GM21526 (cell line): ENCODE results near the gene RABGAP1L.

ENCODE experiments used
- ATAC-seq: cut with Tn5 transposase; IDR thresholded peaks from one replicate; pipeline ENCODE4 v1.9.1; 2021; ENCODE audit warnings: moderate library complexity; ENCODE audit not compliant: unreplicated experiment, low FRiP score

RABGAP1L gene

DNA sequence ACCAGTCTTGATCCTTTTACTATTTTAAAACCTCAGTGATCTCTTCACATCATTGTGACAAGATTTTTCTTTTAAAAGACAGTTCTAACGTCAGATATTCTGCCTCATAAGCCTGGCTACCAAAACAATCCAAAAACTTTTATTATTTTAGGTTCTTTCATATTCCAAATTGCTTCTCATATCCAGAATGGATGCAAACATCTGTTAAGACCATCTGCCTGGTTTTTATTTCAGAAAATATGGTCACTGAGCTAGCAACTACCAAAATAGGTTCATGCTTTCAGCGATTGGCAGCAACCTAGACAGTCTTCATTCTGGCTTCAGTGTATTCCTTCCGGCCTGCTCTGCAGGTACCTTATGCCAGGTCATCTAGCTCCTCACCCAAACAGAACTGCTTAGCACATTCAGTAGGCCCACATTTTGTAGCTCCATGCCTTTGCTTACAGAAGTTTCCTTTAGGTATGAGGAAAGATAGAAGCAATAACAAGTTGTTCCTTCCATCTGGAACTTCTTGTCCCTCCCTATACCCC, 781.4 kb downstream of the RABGAP1L start:
- no peak for ATAC-seq

DNA sequence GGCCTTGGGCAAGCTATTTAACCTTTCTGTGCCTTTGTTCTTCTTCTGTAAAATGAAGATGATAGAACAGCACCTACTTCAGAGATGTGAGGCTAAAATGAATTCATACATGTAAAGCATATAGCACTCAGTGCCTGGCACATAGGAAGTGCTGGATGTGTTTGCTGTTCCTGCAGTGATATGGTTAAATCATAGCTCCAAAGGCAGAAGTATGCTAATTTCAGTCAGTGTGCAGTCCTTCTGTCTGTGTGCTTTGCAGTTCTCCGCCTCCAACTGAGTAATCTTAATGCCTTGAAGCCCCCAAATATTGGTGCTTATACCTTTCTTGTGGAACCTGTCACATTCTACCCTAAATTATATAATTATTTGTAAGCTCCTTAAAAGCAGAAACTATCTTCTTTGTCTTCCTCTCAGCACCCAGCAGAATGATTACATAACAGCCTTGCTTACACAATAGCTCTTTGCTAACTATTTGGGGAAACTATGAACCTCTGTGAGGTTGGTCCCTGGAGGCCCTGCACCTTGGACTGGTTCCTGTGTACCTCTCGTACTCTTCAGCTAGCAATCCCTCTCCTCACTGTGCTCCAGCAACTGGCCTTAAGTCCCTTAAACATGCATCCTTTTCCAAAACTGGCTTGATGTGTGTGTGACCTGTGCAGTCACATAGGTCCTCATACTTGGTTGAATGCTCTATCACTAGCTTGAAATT, 783.4 kb downstream of the RABGAP1L start:
- no peak for ATAC-seq

DNA sequence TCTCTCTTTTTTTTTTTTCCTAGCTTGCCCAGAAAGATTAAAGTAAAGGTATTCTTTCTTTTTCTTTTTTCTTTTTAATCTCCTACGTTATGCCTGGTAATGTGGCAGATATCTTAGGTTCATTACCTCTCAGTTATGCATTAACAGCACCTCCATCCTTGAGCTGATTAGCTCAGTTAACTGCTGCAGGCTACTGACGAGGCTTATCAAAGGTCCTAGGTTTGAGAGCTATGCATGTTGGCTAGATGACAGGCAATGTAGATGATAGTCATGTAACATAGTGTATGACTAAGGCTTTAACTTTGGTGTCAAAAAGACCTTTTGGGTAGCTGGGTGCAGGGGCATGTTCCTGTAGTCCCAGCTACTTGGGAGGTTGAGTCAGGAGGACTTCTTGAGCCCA, 786.7 kb downstream of the RABGAP1L start:
- no peak for ATAC-seq

DNA sequence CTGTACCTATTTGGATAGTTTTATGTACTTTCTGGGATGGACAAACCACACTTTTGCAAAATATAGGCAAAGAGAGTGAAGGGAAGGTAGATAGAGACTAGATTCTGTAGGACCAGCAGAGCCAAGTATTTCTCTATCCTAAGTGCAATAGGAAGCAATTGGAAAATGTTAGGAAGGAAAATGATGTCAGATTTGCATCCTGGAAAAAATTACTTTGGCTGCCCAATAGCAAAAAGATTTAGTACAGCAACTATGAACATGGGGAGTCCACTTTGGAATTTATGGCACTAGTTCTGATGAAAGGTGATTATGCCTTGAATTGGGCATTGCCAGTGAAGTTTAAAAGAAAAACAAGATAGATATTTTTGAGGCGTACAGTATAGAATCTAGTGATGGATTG, 789.7 kb downstream of the RABGAP1L start:
- ATAC-seq = no peak

DNA sequence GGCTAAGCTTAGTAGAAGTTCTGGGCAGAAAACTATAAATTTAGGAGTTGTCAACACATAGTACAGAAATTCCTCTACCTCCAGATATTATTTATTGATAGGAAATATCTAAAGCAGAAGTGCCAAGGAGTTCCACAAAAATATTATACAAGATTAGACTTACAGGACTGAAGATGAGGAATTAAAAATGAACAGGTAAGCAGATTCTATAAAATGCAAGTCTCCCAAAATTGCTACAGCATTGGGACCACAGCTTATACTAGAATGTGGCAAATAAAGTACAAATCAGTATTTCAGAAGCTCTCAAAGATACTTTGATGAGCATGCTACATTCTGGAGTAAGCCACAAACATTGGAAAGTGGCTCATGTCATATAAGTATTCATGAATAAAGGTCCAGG, 790.3 kb downstream of the RABGAP1L start:
- ATAC-seq = no peak

DNA sequence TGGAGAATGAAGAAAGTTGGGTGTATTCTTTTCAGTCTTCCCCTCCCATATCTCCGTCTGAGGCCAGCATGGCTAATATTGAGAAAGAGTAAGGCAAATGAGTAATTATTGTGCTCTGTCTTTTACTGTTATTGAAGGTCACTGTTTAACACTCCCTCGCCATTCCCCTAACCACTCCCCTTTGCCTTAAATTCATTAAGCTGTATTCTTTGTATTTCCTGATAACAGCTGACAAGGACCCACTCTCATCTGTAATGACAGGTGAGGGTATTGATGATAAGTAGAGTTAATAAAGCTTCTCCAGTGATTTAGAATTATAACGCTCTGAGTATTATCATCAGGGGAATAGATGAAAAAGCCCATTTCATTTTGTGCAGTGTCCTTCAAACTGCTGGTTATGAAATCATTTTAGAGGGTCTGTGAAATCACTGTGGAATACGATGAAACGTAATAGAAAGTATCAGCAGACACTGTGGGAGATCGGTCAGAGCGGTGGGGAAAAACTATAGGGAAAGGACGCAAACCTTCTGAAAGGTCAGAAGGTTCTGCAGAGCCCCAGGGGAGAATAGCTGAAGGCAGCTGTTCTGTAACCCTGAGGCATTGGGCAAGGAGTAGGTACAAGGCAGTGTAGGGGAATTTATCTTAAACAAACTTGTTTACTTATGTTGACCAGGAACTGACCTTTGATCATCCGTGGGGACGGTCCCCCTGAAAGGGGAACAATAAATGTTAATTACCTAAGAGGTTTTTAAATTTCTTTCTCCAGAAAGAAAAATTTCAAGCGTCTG, 794.2 kb downstream of the RABGAP1L start:
- no peak for ATAC-seq

DNA sequence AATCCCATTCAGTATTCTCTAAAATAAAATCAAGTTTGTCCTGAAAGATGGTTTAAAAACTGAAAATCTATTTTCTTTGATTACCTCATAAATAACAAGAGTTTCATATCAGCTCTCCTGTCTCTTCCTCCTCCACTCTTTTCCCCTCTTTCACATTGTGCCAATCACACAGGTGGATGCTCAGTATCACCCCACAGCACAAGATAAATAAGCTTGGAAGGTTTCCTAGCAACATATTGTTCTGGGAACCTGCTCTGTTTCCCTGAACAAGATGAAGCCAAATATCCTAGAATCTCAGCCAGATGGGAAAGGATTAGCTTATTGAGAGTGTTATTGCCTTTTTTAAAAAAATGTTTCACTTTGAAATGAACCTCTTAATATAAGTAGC, 794.7 kb downstream of the RABGAP1L start:
- ATAC-seq = no peak

DNA sequence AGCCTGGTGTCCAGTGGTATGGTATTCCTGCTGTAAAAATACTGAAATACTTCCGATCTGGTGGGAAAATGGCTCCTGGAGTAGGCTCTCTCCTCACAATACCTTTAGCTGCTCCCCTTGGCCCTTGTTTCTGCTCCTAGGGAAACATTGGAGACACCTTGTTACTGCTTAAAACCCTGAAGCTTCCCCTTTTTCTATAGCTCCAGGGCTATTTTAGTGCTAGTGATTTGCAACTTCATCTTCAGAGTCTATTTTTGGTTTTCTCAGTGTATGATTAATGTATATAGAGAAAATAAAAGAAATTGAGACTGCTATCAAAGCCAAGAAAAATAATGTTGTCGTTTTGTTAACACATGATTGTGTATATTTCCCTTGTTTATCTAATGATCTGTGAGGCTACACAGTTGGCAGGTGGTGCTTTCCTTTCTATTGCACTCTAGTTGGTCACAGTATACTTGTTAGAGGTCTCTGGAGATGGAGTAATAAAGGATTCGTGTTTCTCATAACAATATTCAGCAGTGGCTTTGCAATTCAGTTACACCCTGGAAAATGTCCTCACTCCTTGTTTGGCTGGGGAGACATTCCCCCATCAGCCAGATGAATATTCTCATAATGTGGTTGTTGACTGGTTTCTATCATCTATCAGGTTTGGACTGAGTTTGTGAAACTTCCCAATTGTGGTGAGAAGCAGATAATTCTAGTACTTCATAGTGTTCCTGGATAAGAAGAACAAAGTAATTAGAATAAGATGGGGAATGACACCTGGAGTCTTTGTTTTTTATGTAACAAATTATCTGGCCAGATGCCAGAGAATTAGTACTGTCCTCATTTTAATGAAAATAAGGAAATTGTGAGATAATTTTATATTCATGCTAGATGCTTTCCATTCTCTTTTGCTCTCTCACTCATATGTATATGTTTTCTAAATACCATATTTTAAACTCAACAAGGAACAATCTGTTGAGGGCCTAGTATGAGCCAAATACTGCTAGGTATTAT, 795.6 kb downstream of the RABGAP1L start:
- ATAC-seq = no peak

DNA sequence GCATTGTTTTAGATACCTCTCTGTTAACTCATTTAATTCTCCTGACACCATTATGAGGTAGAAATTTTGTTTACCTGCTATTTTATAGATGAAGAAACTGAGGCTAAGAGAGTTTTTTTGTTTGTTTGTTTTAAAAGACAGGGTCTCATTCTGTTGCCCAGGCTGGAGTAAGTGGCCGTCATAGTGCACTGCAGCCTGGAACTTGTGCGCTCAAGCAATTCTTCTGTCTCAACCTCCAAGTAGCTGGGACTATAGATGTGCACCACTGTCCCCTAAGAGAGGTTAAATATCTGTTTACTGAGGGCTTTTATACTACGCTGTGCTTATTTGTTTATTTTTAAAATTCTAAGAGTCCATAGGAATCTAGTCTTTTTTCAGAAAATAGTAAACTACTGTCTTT, 796.8 kb downstream of the RABGAP1L start:
- no peak for ATAC-seq

DNA sequence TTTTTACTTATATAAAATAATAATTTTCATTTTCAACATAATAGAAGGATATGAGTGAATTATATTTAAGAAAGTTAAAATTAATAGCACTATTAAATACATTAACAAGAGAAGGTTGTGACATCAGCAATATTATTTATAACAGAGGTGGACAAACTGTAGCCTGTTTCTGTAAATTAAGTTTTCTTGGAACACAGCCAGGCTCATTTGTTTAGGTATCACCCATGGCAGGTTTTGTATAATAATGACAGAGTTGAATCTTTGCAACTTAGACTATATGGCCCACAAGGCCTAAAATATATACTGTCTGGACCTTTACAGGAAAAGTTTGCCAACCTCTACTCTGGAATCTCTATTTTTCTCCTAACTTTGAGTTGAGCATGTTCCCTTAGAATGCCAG, 797.7 kb downstream of the RABGAP1L start:
- no peak for ATAC-seq

DNA sequence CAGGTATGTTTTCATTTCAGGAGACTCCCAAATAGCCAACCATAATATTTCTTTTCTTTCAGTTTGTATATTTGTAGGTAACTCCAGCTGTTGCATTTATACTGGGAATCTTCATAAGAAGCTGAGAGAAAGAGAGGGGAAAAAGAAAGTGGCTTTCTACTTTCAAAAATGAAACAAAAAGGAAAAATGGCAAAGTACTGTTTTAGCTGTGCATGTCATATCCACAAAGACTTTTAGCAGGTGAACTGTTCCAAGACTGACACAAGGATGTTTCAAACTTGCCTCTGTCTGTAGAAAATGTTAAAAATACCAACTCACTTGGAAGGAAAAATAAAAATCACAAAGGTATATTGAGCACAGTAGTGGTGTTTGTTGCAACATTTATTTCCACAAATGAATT, 798.5 kb downstream of the RABGAP1L start:
- no peak for ATAC-seq

DNA sequence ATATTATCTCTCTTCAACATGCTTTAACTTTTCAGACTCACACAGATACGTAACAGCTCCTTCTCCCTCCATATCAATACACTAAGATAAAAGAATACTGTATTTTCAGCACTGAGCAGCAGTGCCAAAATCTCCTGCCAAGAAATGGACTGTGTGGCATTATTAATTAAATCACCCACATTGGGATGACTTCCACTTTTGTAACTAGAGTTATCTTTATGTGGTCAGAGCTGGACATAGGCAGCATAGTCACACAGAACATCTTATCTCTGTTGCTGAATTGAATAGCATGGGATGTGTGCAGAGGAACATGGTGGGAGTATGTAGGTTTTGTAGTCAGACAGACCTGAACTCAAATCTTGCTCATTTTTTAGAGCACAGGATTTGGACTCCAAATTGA, 799.1 kb downstream of the RABGAP1L start:
- ATAC-seq = no peak

DNA sequence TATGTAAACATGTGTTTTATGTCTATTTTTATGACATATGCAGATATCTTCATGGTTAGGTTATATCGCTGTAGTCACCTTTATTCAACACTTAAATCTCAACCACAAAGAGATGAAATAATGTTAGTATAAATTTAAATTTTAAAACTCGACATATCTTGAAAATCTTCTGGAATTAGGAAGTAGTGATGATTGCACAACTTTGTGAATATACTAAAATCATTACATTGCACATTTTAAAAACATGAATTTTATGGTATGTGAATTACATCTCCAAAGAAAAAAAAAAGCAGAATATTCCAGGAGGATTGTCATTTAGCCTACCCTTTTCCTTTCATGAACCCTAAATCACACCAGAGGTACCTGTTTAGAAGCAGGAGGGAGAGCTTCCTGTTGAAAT, 801.0 kb downstream of the RABGAP1L start:
- ATAC-seq = no peak

DNA sequence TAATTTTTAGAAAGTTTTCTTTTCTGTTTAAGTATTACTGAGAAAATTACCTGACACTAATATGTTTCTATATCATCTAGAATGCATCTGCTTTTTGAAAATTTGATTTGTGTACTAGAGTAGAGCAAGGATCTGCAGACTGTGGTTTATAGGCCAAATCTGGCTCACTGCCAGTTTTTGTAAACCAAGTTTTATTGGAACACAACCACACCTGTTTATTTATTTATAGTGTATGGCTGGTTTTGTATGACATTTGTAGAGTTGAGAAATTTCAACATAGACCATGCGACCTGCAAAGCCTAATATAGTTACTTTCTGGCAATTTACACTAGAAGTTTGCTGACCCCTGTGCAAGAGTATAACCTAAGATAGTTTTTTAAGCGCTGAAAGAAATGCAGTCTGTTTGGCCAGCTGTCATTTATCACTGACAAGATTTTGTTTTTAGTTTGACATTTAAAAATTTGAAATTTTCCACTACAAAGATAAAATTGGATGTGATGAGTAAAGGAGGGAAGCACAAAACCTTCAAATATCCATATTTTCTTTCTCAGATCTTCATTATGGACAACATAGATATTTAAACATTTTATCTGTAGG, 804.3 kb downstream of the RABGAP1L start:
- no peak for ATAC-seq

DNA sequence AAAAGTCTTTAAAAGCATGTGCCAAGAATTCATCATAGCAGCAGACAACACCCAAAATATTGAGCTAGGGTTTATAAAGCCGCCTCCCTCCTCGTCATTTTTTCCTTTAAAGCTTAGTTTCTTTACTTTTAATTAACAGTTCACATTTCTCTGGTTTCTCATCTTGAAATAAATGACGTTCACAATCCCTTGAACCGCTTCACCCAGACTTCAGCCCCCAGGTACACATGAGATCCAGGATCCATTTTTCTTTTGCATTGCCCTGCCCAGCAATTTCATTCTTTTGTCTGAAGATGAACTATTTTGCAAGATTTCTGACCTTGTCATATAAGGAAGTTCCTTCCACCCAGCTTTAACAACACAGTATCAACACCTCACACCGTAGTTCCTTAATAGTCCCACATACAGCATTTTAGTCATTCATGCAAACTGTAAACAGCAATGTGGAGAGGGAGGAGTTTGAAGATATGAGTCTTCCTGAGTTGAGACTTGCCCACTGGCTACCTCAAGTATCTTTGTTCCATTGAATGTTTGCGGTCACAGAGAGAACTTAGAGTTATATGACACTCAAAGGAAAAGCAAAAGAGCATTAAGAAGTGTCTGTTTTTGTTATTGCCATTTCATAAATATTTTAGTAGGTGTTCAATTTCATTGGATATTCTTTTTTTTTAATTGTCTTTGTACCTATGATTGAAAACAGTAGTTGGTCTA, 805.1 kb downstream of the RABGAP1L start:
- no peak for ATAC-seq

DNA sequence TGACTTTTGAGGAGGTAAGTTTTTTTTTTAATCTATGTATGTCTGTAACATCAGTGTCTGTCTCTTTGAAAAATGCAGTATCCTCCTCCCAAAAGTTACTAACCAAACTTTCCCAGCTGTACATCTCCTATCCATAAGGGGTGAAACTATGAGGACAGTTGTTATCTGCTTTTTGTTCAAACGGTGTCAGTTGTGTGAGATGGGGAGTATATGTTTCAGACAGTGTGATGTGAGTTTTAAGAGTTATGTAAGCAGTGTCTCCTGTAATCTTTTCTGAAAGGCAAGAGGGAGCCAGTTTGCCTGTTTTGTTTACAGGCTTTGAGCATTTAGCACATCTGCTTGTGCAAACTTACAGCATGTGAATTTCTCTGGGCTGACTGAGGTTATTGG, 805.6 kb downstream of the RABGAP1L start:
- no peak for ATAC-seq

DNA sequence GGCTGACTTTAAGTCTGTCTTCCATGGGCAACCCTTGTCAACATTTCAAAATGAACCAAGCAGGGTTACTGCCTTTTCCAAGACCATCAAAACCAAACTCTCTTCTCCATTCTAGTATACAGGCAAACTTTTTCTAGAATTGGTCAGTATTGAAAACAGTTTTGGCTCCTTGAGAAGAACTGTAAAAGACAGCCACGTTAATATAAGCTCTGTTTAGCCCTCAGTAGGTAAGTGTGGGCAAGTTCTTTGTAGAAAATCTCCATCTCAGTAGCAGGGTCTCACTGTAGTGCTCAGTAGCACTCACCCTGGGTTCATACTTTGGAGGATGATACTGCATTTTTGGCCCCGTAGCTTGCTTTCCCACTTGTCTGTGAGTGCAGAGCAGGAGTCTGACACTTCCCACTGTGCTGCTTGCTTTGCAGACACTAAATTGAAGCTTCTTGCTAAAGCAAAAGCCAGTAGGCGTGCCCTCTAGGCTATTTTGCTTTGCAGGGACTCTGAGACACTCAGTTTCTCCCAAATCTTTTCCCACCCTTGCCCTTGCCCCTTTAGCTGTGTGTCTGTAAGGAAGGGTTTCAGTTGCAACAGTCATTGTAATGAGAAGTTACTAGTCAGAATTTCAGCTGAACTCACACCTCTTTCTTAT, 806.2 kb downstream of the RABGAP1L start:
- no peak for ATAC-seq

DNA sequence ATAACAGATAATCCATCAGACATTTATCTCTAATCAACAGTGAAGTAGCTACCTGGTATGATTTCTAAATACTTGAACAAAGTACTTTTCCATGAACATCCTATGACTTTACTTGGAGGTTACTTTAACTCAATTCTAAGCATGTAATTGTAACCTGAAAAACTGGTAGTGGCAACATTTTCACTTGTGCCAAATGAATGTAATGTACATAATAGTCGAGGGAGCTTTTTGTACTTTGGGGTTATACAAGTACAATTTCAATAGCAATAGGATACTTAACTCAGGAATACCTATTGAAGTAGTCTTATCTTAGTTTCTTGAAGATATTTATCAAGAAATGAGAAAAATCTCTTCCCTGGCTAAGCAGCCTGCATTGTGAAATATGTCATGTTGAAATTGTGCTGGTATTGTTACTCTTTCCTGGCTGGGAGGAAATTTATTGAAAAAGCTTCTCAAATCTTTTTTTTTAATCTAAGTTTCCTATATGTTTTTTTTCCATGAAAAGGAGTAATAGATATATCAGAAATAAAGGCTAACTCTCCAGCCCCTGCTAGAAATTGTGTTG, 806.8 kb downstream of the RABGAP1L start:
- ATAC-seq = no peak
